SK-N-MC (cell line): Measurements from ENCODE around the gene TUBB4B.
A peak's percentile ranks its signal among the peaks of the same experiment; 100 is the strongest.

Experiments used
- DNase-seq: peaks from one replicate; pipeline ENCODE4 v3.0.0-alpha.2; 2011; ENCODE audit warnings: low read depth, low spot score
- H3K27ac ChIP-seq: fragments of 200-600 bp; sonication (generic); 2 replicates; pipeline ENCODE4 v1.5.1; 2016; ENCODE audit warnings: mixed run types
- H3K36me3 ChIP-seq: fragments of 200-600 bp; sonication (generic); 2 replicates; pipeline ENCODE4 v1.6.1; 2017; ENCODE audit warnings: antibody characterized with exemption, low read length, mixed read lengths; ENCODE audit not compliant: insufficient read depth
- H3K4me3 ChIP-seq: fragments of 200-600 bp; sonication (generic); 2 replicates; pipeline ENCODE4 v1.5.1; 2016
- H3K9ac ChIP-seq: fragments of 200-600 bp; sonication (generic); 2 replicates; pipeline ENCODE4 v1.8.0; 2017; ENCODE audit warnings: mixed run types, mixed read lengths; ENCODE audit not compliant: insufficient read length
- H3K9me3 ChIP-seq: fragments of 200-600 bp; sonication (generic); 2 replicates; pipeline ENCODE4 v1.6.1; 2017; ENCODE audit warnings: low read depth, mild to moderate bottlenecking, antibody characterized with exemption, low read length, moderate library complexity, mixed read lengths
- EZH2 ChIP-seq: fragments of 200-600 bp; sonication (generic); IDR thresholded peaks from one replicate; pipeline ENCODE4 v1.6.1; 2017; ENCODE audit warnings: antibody characterized with exemption
- FOXP2 ChIP-seq: optimal IDR thresholded peaks from 2 replicates; pipeline ENCODE3; 2011; ENCODE audit warnings: mild to moderate bottlenecking, moderate library complexity; ENCODE audit not compliant: insufficient read depth; ENCODE audit errors: extremely low read length, control extremely low read depth
- POLR2AphosphoS5 ChIP-seq: IDR thresholded peaks from 2 replicates; pipeline ENCODE4 v1.6.1; 2012; ENCODE audit warnings: mild to moderate bottlenecking, low read depth, low read length, borderline replicate concordance

TUBB4B gene

GRCh38 chr9:137216188-137216965, 24.7 kb upstream of the TUBB4B start:
- TF ChIP-seq EZH2, result no peak
- TF ChIP-seq POLR2AphosphoS5, result no peak
- no peak for TF ChIP-seq FOXP2
- no peak overlapping the region for H3K9ac ChIP-seq

GRCh38 chr9:137217276-137218211, 23.5 kb upstream of the TUBB4B start:
- Histone ChIP-seq H3K36me3 (no peaks in the 10 kb centered on the region), H3K9ac (peak overlapping the region; percentile 55), H3K27ac (no peak overlapping the region), H3K9me3 (no peaks in the 10 kb centered on the region), H3K4me3 (peak overlapping the region; percentile 72)
- DNase-seq, result no peak
- peak; percentile 68 for TF ChIP-seq POLR2AphosphoS5
- no peak for TF ChIP-seq FOXP2

More at GRCh38 chr9:137216188-137216965, 24.7 kb upstream of the TUBB4B start:
- DNase-seq, result no peak
- no peak overlapping the region for H3K27ac ChIP-seq
- no peak overlapping the region for H3K4me3 ChIP-seq
- H3K36me3 ChIP-seq, result no peaks in the 10 kb centered on the region
- H3K9me3 ChIP-seq, result no peaks in the 10 kb centered on the region

GRCh38 chr9:137218212-137218753, 22.8 kb upstream of the TUBB4B start:
- H3K9me3 ChIP-seq, result no peaks in the 10 kb centered on the region
- no peak overlapping the region for H3K4me3 ChIP-seq
- no peaks in the 10 kb centered on the region for H3K36me3 ChIP-seq
- no peak overlapping the region for H3K27ac ChIP-seq
- DNase-seq, result no peak
- TF ChIP-seq POLR2AphosphoS5 (no peak), EZH2 (no peak)
- no peak overlapping the region for H3K9ac ChIP-seq

- no peak overlapping the region for H3K27ac ChIP-seq
- H3K9me3 ChIP-seq, result no peaks in the 10 kb centered on the region
- no peak overlapping the region for H3K4me3 ChIP-seq
- no peak for TF ChIP-seq FOXP2
- TF ChIP-seq POLR2AphosphoS5, result no peak
- no peak for TF ChIP-seq EZH2
- H3K9ac ChIP-seq, result no peak overlapping the region
- DNase-seq, result no peak
- H3K36me3 ChIP-seq, result no peaks in the 10 kb centered on the region
Observed at GRCh38 chr9:137218754-137219271, 22.3 kb upstream of the TUBB4B start.

GRCh38 chr9:137219757-137220316, 21.2 kb upstream of the TUBB4B start:
- no peaks in the 10 kb centered on the region for H3K36me3 ChIP-seq
- TF ChIP-seq EZH2 (no peak), POLR2AphosphoS5 (no peak), FOXP2 (no peak)
- no peaks in the 10 kb centered on the region for H3K9me3 ChIP-seq
- no peak overlapping the region for H3K4me3 ChIP-seq
- H3K9ac ChIP-seq, result no peak overlapping the region
- DNase-seq, result no peak
- H3K27ac ChIP-seq, result no peak overlapping the region

- no peak for DNase-seq
- no peak overlapping the region for H3K27ac ChIP-seq
Observed at GRCh38 chr9:137220317-137221094, 20.6 kb upstream of the TUBB4B start.

GRCh38 chr9:137221095-137221505, 20.0 kb upstream of the TUBB4B start:
- Histone ChIP-seq H3K27ac (no peak overlapping the region), H3K4me3 (no peak overlapping the region), H3K9ac (no peak overlapping the region), H3K36me3 (no peaks in the 10 kb centered on the region), H3K9me3 (no peaks in the 10 kb centered on the region)
- TF ChIP-seq POLR2AphosphoS5, result no peak
- no peak for TF ChIP-seq EZH2
- TF ChIP-seq FOXP2, result no peak
- no peak for DNase-seq

More at GRCh38 chr9:137220317-137221094, 20.6 kb upstream of the TUBB4B start:
- TF ChIP-seq FOXP2 (no peak), POLR2AphosphoS5 (no peak), EZH2 (no peak)
- no peaks in the 10 kb centered on the region for H3K36me3 ChIP-seq
- no peak overlapping the region for H3K4me3 ChIP-seq
- no peaks in the 10 kb centered on the region for H3K9me3 ChIP-seq
- H3K9ac ChIP-seq, result no peak overlapping the region
